ENCODE measurements around the gene RPS13.
"Not testable (repeated sequence)": the region's sequence is repeated elsewhere in the genome, so short reads cannot be mapped to it uniquely, and the experiment has no call there.

The RPS13 gene

DNA sequence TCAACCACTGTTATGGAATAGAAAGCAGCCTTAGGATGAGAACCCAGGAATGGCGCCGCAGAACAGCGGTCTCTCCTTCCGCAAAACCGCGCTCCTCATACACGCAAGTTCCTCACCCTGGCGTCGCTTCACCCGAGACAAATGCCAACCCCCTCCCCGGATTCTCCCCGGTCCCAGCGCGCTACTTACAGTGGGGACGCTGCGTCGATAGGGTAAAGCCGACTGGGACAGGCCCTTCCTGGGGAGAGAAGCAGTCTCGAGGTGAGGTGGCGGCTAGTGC, 287 bp downstream of the RPS13 start:
- Histone ChIP-seq H3K9me3 (ENCODE audit: control insufficient read depth, low read length) (no peaks in the 10 kb centered on the region), H3K36me3 (ENCODE audit: control insufficient read depth, insufficient read depth, low read length) (peaks cover 26% of the 10 kb centered on the region), H3K4me3 (ENCODE audit: insufficient read depth, low read depth, low read length, poor library complexity, severe bottlenecking) (peak overlapping the region; percentile 94), H3K27me3 (replicated peaks; ENCODE audit: control insufficient read depth, insufficient read depth, low read length, poor library complexity, severe bottlenecking) (no peaks in the 10 kb centered on the region), H3K27ac (ENCODE audit: insufficient read depth, low read length, poor library complexity, severe bottlenecking) (peak overlapping the region; percentile 92), H3K4me1 (ENCODE audit: control insufficient read depth, insufficient read depth, low read length, poor library complexity, severe bottlenecking) (peaks cover 24% of the 10 kb centered on the region)
- no peak for DNase-seq

DNA sequence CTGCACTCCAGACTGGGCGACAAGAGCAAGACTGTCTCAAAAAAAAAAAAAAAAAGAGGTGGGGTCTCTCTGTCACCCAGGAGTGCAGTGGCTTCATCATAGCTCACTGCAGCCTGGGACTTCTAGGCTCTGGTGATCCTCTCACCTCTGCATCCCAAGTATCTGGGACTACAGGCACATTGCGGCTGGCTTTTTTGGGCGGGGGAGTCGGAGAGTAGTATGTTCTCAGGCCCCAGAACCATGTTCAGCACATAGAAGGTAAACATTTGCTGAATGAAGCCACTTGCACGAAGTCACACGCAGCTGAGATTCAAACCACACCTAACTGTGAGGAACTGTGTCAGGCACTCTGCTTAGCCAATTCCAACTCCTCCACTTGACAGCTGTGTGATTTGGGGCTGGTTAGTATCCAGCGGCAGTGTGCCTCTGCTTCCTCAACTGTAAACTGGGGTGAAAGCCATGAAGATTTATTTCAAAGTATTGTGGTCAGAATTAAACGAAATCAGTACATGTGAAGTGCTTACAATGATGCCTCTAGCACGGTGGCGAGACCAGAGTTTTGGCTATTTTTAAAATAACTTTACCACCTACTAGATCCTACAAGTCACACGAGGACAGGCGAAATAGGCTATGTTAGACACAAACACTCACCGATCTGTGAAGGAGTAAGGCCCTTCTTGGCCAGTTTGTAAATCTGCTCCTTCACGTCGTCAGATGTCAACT, 789 bp downstream of the RPS13 start:
- no peak for DNase-seq
- peaks cover 24% of the 10 kb centered on the region for H3K4me1 ChIP-seq (ENCODE audit: control insufficient read depth, insufficient read depth, low read length, poor library complexity, severe bottlenecking)
- H3K9me3 ChIP-seq (ENCODE audit: control insufficient read depth, low read length) = no peaks in the 10 kb centered on the region
- peak overlapping the region; percentile 94 for H3K4me3 ChIP-seq (ENCODE audit: insufficient read depth, low read depth, low read length, poor library complexity, severe bottlenecking)
- peak overlapping the region; percentile 92 for H3K27ac ChIP-seq (ENCODE audit: insufficient read depth, low read length, poor library complexity, severe bottlenecking)
- no peaks in the 10 kb centered on the region for H3K27me3 ChIP-seq (replicated peaks; ENCODE audit: control insufficient read depth, insufficient read depth, low read length, poor library complexity, severe bottlenecking)
- peaks cover 26% of the 10 kb centered on the region for H3K36me3 ChIP-seq (ENCODE audit: control insufficient read depth, insufficient read depth, low read length)

DNA sequence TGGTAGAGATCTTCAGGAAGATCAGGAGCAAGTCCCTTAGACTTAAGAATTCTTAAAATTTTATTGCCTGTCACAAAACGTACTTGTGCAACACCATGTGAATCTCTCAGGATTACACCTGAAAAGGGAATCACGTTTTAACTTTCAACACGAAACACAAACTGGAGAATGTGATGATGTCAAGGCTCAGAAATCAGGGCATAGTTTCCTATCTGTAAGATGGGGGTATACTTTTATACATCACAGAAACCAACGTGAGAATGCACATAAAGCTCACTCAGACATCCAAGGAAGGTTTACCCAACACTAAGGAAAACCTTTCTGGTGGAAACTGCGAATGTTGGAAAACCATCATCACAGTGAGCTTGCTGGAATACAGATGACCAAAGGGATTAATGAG, 2.0 kb downstream of the RPS13 start:
- H3K36me3 ChIP-seq (ENCODE audit: control insufficient read depth, insufficient read depth, low read length) = peaks cover 26% of the 10 kb centered on the region
- peak overlapping the region; percentile 32 for H3K27ac ChIP-seq (ENCODE audit: insufficient read depth, low read length, poor library complexity, severe bottlenecking)
- no peaks in the 10 kb centered on the region for H3K27me3 ChIP-seq (replicated peaks; ENCODE audit: control insufficient read depth, insufficient read depth, low read length, poor library complexity, severe bottlenecking)
- H3K4me1 ChIP-seq (ENCODE audit: control insufficient read depth, insufficient read depth, low read length, poor library complexity, severe bottlenecking) = peaks cover 24% of the 10 kb centered on the region
- no peak for DNase-seq
- no peak overlapping the region for H3K4me3 ChIP-seq (ENCODE audit: insufficient read depth, low read depth, low read length, poor library complexity, severe bottlenecking)
- no peaks in the 10 kb centered on the region for H3K9me3 ChIP-seq (ENCODE audit: control insufficient read depth, low read length)

DNA sequence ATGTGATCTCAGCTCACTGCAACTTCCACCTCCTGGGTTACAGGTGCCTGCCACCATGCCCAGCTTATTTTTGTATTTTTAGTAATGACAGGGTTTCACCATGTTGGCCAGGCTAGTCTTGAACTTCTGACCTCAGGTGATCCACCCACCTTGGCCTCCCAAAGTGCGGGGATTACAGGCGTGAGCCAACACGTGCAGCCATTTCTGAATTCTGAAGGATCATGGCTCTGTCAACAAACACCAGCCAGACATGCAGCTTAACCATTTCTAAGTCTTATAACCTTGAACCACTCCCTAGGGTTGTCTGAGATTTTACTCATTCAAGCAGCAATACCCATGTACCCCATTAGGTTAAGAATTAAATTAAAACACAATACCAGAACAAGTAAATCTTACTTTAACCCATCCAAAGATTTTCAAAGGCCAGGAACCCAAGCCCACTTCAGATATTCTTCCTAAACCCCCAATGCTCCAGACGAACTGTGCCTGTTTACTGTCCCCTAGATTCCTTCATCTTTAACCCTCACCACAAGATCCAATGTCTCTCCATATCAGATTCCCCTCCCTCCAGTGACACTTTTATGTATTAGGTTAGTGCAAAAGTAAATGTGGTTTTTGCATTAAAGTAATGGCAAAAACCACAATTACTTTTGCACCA, 4.0 kb downstream of the RPS13 start:
- Histone ChIP-seq H3K4me1 (ENCODE audit: control insufficient read depth, insufficient read depth, low read length, poor library complexity, severe bottlenecking) (peaks cover 21% of the 10 kb centered on the region), H3K36me3 (ENCODE audit: control insufficient read depth, insufficient read depth, low read length) (peaks cover 26% of the 10 kb centered on the region), H3K4me3 (ENCODE audit: insufficient read depth, low read depth, low read length, poor library complexity, severe bottlenecking) (no peak overlapping the region), H3K27ac (ENCODE audit: insufficient read depth, low read length, poor library complexity, severe bottlenecking) (no peak overlapping the region), H3K27me3 (replicated peaks; ENCODE audit: control insufficient read depth, insufficient read depth, low read length, poor library complexity, severe bottlenecking) (no peaks in the 10 kb centered on the region), H3K9me3 (ENCODE audit: control insufficient read depth, low read length) (no peaks in the 10 kb centered on the region)
- no peak for DNase-seq

DNA sequence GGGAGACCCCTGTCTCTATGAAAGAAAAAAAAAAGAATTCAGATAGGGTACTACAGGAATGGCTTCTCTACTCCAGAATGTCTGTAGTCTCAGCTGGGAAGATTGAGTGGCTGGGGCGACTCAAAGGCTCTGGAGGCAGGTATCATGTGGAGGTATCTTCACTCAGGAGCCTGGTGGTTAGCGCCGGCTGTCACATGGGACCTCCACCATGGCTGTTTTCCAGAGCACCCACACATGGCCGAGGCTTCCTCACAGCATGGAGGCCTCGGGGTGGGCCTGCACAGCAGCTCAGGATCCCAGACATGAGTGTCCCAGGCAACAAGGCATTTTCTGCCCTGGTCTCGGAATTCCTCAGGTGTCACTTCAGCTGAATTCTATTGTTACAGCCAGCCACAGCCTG, 10.1 kb downstream of the RPS13 start:
- Histone ChIP-seq H3K27me3 (replicated peaks; ENCODE audit: control insufficient read depth, insufficient read depth, low read length, poor library complexity, severe bottlenecking) (no peaks in the 10 kb centered on the region), H3K4me1 (ENCODE audit: control insufficient read depth, insufficient read depth, low read length, poor library complexity, severe bottlenecking) (no peaks in the 10 kb centered on the region), H3K4me3 (ENCODE audit: insufficient read depth, low read depth, low read length, poor library complexity, severe bottlenecking) (no peak overlapping the region), H3K36me3 (ENCODE audit: control insufficient read depth, insufficient read depth, low read length) (no peaks in the 10 kb centered on the region), H3K27ac (ENCODE audit: insufficient read depth, low read length, poor library complexity, severe bottlenecking) (no peak overlapping the region), H3K9me3 (ENCODE audit: control insufficient read depth, low read length) (no peaks in the 10 kb centered on the region)
- DNase-seq = no peak

DNA sequence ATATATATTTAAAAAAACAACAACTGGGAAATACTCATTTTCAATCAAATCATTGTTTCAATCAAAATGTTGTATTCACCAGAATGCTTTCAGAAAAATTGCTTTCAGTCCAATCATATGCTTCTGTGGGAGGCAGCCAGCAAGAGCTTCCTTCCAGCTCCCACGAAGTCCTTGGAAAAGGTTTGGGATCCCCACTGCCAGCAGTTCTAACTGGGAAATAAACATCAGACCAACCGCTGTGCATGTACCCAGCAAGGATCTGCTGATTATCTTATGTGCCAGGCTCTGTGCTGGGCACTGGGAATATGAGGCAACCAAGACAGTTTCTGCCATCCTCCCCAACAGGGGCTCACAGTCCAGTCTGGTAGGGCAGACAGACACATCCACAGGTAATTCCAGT, 10.8 kb downstream of the RPS13 start:
- Histone ChIP-seq H3K4me1 (ENCODE audit: control insufficient read depth, insufficient read depth, low read length, poor library complexity, severe bottlenecking) (no peaks in the 10 kb centered on the region), H3K9me3 (ENCODE audit: control insufficient read depth, low read length) (no peaks in the 10 kb centered on the region), H3K36me3 (ENCODE audit: control insufficient read depth, insufficient read depth, low read length) (no peaks in the 10 kb centered on the region), H3K27me3 (replicated peaks; ENCODE audit: control insufficient read depth, insufficient read depth, low read length, poor library complexity, severe bottlenecking) (no peaks in the 10 kb centered on the region), H3K4me3 (ENCODE audit: insufficient read depth, low read depth, low read length, poor library complexity, severe bottlenecking) (no peak overlapping the region), H3K27ac (ENCODE audit: insufficient read depth, low read length, poor library complexity, severe bottlenecking) (no peak overlapping the region)
- DNase-seq = no peak

DNA sequence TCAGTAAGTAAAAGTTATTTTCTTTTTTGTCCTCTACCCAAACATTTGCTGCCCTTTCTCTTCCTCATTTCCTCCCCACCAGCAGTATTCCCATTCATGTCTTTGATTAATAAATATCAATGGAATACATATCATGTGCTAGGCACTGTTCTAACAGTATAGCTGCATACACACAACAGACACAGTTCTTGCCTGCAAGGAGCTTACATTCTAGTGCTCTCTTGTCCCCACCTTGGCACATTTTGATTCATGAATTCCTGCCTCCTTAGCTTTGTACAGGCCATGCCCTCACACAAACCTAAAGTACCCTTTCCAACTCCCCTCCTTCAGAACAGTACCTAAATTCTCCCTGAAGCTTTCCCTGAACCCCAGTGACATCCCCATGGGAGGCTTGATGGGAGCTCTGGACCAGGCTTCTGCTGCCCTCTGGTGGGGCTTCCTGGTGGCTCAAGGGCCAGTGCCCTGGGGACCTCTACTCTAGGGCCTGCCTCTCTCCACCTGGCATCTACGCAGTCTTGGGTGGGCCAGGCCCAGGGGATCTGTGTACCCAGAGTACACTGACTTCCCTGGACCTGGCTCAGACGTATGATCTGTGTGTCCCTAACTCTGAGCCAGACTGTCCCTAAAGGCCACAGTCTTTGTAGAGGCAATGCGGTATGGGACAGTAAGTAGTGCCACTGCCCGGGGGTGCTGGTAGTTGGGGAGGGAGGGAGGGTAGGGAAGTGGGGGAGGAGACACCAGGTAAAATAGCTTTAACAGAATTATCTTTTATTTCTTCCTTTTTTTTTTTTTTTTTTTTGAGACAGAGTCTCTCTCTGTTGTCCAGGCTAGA, 14.1 kb downstream of the RPS13 start:
- Histone ChIP-seq H3K27me3 (replicated peaks; ENCODE audit: control insufficient read depth, insufficient read depth, low read length, poor library complexity, severe bottlenecking) (no peaks in the 10 kb centered on the region), H3K9me3 (ENCODE audit: control insufficient read depth, low read length) (no peaks in the 10 kb centered on the region), H3K4me1 (ENCODE audit: control insufficient read depth, insufficient read depth, low read length, poor library complexity, severe bottlenecking) (no peaks in the 10 kb centered on the region), H3K36me3 (ENCODE audit: control insufficient read depth, insufficient read depth, low read length) (no peaks in the 10 kb centered on the region), H3K4me3 (ENCODE audit: insufficient read depth, low read depth, low read length, poor library complexity, severe bottlenecking) (no peak overlapping the region), H3K27ac (ENCODE audit: insufficient read depth, low read length, poor library complexity, severe bottlenecking) (no peak overlapping the region)
- peak in 2 of 3 donors; percentile 9 to 14 for DNase-seq

DNA sequence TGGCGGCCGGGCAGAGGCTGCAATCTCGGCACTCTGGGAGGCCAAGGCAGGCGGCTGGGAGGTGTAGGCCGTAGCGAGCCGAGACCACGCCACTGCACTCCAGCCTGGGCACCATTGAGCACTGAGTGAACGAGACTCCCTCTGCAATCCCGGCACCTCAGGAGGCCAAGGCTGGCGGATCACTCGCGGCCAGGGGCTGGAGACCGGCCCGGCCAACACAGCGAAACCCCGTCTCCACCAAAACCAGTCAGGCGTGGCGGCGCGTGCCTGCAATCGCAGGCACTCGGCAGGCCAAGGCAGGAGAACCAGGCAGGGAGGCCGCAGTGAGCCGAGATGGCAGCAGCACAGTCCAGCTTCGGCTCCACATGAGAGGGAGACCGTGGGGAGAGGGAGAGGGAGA, 26.3 kb downstream of the RPS13 start:
- H3K4me3 ChIP-seq (ENCODE audit: insufficient read depth, low read depth, low read length, poor library complexity, severe bottlenecking); H3K36me3 ChIP-seq (ENCODE audit: control insufficient read depth, insufficient read depth, low read length); H3K4me1 ChIP-seq (ENCODE audit: control insufficient read depth, insufficient read depth, low read length, poor library complexity, severe bottlenecking); H3K27ac ChIP-seq (ENCODE audit: insufficient read depth, low read length, poor library complexity, severe bottlenecking); H3K9me3 ChIP-seq (ENCODE audit: control insufficient read depth, low read length); DNase-seq; H3K27me3 ChIP-seq (replicated peaks; ENCODE audit: control insufficient read depth, insufficient read depth, low read length, poor library complexity, severe bottlenecking): not testable (repeated sequence)

DNA sequence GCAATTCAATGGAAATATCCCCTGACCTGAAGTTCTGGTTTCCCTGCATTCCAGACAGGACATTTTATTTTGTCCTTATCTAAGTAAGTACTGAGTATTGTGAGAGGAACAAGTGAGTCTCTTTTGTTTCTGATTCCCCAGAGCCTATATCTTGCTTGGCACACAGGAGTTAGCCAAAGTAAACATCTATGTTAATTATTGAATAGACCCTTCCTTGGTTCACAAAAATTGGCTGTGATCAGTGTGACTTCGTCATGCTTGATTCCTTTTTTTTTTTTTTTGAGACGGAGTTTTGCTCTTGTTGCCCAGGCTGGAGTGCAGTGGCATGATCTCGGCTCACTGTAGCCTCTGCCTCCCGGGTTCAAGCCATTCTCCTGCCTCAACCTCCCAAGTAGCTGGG, 29.0 kb downstream of the RPS13 start:
- not testable (repeated sequence) for H3K9me3 ChIP-seq (ENCODE audit: control insufficient read depth, low read length); H3K4me3 ChIP-seq (ENCODE audit: insufficient read depth, low read depth, low read length, poor library complexity, severe bottlenecking); DNase-seq; H3K4me1 ChIP-seq (ENCODE audit: control insufficient read depth, insufficient read depth, low read length, poor library complexity, severe bottlenecking); H3K36me3 ChIP-seq (ENCODE audit: control insufficient read depth, insufficient read depth, low read length); H3K27ac ChIP-seq (ENCODE audit: insufficient read depth, low read length, poor library complexity, severe bottlenecking); H3K27me3 ChIP-seq (replicated peaks; ENCODE audit: control insufficient read depth, insufficient read depth, low read length, poor library complexity, severe bottlenecking)

DNA sequence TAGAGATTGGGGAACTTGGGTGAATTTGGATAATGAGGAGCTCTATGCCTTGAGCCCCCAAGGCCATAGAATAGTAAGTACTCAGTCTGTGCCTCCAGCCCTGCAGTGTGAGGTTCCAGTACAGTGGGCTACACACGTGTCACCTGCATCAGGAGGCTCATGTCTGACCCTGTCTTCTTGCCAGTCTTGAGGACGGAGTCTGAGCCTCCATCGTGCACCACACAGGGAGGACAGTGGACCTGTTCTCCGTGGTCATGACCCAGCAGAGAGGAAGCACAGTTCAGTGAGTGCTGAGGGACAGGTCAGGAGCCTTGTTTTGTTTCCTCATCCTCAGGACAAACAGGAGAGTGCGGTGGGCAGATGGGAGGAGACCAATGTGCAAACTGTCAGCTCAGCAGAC, 30.8 kb downstream of the RPS13 start:
- no peaks in the 10 kb centered on the region for H3K9me3 ChIP-seq (ENCODE audit: control insufficient read depth, low read length)
- H3K27ac ChIP-seq (ENCODE audit: insufficient read depth, low read length, poor library complexity, severe bottlenecking) = no peak overlapping the region
- no peak for DNase-seq
- no peaks in the 10 kb centered on the region for H3K27me3 ChIP-seq (replicated peaks; ENCODE audit: control insufficient read depth, insufficient read depth, low read length, poor library complexity, severe bottlenecking)
- H3K4me1 ChIP-seq (ENCODE audit: control insufficient read depth, insufficient read depth, low read length, poor library complexity, severe bottlenecking) = no peaks in the 10 kb centered on the region
- no peak overlapping the region for H3K4me3 ChIP-seq (ENCODE audit: insufficient read depth, low read depth, low read length, poor library complexity, severe bottlenecking)
- no peaks in the 10 kb centered on the region for H3K36me3 ChIP-seq (ENCODE audit: control insufficient read depth, insufficient read depth, low read length)
